Right atrium auricular region (tissue), 2 donors: ENCODE measurements around the gene TSPAN3. TPM values are rescaled to one million over a fixed set of nuclear protein-coding genes. Genes with fewer than 3 reads are reported as not detected.

Source experiments
- DNase-seq: peaks from one replicate; pipeline ENCODE4 v3.0.0-alpha.2; 2019; ENCODE audit warnings: low spot score
- H3K27ac ChIP-seq, 2 donors: fragments of 200-600 bp; sonication (generic); 1 replicate in 1 of 2; 2 replicates in 1 of 2; pipeline ENCODE4 v1.5.1; 2016 to 2019
- H3K27me3 ChIP-seq, 2 donors: fragments of 200-600 bp; sonication (generic); one replicate each; pipeline versions ENCODE4 v1.5.1 to v1.6.0; 2017 to 2019
- H3K36me3 ChIP-seq: fragments of 200-600 bp; sonication (generic); one replicate; pipeline ENCODE4 v1.5.1; 2016
- H3K4me1 ChIP-seq, 2 donors: fragments of 200-600 bp; sonication (generic); one replicate each; pipeline versions ENCODE4 v1.5.1 to v1.6.0; 2017 to 2019
- H3K4me3 ChIP-seq, 2 donors: fragments of 200-600 bp; sonication (generic); 1 replicate in 1 of 2; 2 replicates in 1 of 2; pipeline ENCODE4 v1.5.1; 2017 to 2019; ENCODE audit warnings: mild to moderate bottlenecking in 1 of 2, moderate library complexity in 1 of 2
- H3K9me3 ChIP-seq, 2 donors: fragments of 200-600 bp; sonication (generic); one replicate each; pipeline ENCODE4 v1.5.1; 2019
- CTCF ChIP-seq, 2 donors: fragments of 200-600 bp; sonication (generic); IDR thresholded peaks; one replicate each; pipeline ENCODE4 v1.5.1; 2019; ENCODE audit warnings: antibody characterized with exemption in 2 of 2
- total RNA-seq, 2 donors: library from RNA; depleted of rRNA; stranded (reverse); fragments of >200 nt; gene quantifications; one replicate each; pipeline ENCODE4 v1.1.0, GENCODE V29; 2016

TSPAN3 gene
- total RNA-seq, 2 donors from 2014 or later: 191 to 361 TPM

- Histone ChIP-seq H3K27ac (no peak overlapping the region), H3K36me3 (peaks cover 24% of the 10 kb centered on the region), H3K9me3 (no peaks in the 10 kb centered on the region), H3K4me3 (no peak overlapping the region), H3K27me3 (no peaks in the 10 kb centered on the region), H3K4me1 (peaks cover 0 to 34% of the 10 kb centered on the region in 2 donors)
- TF ChIP-seq CTCF (IDR thresholded peaks at IDR 0.05): no peak
- no peak for DNase-seq
These were observed 28.5 kb downstream of the TSPAN3 start for GRCh38 chr15:77042245-77042919.

- H3K4me1 ChIP-seq: peaks cover 0 to 34% of the 10 kb centered on the region in 2 donors
- DNase-seq: no peak
- no peaks in the 10 kb centered on the region for H3K9me3 ChIP-seq
- H3K36me3 ChIP-seq: peaks cover 7% of the 10 kb centered on the region
- TF ChIP-seq CTCF (IDR thresholded peaks at IDR 0.05): no peak
- H3K27ac ChIP-seq: no peak overlapping the region
- H3K4me3 ChIP-seq: no peak overlapping the region
- no peaks in the 10 kb centered on the region for H3K27me3 ChIP-seq
These were observed 30.2 kb downstream of the TSPAN3 start for GRCh38 chr15:77040673-77041072.

- H3K4me3 ChIP-seq: no peak overlapping the region
- H3K36me3 ChIP-seq: peaks cover 7% of the 10 kb centered on the region
- peak overlapping the region in 1 of 2 donors; percentile 45 for H3K27ac ChIP-seq
- DNase-seq: no peak
- H3K27me3 ChIP-seq: no peaks in the 10 kb centered on the region
- peaks cover 0 to 38% of the 10 kb centered on the region in 2 donors for H3K4me1 ChIP-seq
- TF ChIP-seq CTCF (IDR thresholded peaks at IDR 0.05): no peak
- no peaks in the 10 kb centered on the region for H3K9me3 ChIP-seq
These were observed 31.1 kb downstream of the TSPAN3 start for GRCh38 chr15:77039848-77040247.

GRCh38 chr15:77039217-77039533 is 31.7 kb downstream of the TSPAN3 start:
- H3K4me3 ChIP-seq: no peak overlapping the region
- DNase-seq: no peak
- no peak for TF ChIP-seq CTCF (IDR thresholded peaks at IDR 0.05)
- peaks cover 0 to 36% of the 10 kb centered on the region in 2 donors for H3K4me1 ChIP-seq
- H3K27ac ChIP-seq: peak overlapping the region; percentile 23 to 45
- peaks cover 7% of the 10 kb centered on the region for H3K36me3 ChIP-seq
- H3K27me3 ChIP-seq: no peaks in the 10 kb centered on the region
- H3K9me3 ChIP-seq: no peaks in the 10 kb centered on the region

GRCh38 chr15:77038312-77039216 is 32.3 kb downstream of the TSPAN3 start:
- Histone ChIP-seq H3K36me3 (peaks cover 7% of the 10 kb centered on the region), H3K27ac (peak overlapping the region; percentile 23 to 45), H3K4me1 (peaks cover 0 to 31% of the 10 kb centered on the region in 2 donors), H3K4me3 (no peak overlapping the region), H3K27me3 (no peaks in the 10 kb centered on the region), H3K9me3 (no peaks in the 10 kb centered on the region)
- no peak for TF ChIP-seq CTCF (IDR thresholded peaks at IDR 0.05)
- no peak for DNase-seq
